GM13977 (cell line): ENCODE results near the gene NHSL2.

Experiments used
- DNase-seq: peaks from one replicate; pipeline ENCODE4 v3.0.0; 2012; ENCODE audit warnings: low spot score
- CTCF ChIP-seq: IDR thresholded peaks from 2 replicates; pipeline ENCODE4 v1.5.1; 2012; ENCODE audit warnings: mild to moderate bottlenecking, control low read depth; ENCODE audit not compliant: insufficient read depth; ENCODE audit errors: extremely low read depth, missing control alignments
- in situ Hi-C: fragments of 300-500 bp; cut with MboI; formaldehyde crosslinking; loops from one replicate; pipeline ENCODE4 v1.12.0; 2022; ENCODE audit warnings: low sequenced_read_pairs, low pct_unique_long_range_greater_than_20kb, mixed read lengths, inconsistent platforms; ENCODE audit not compliant: unreplicated experiment

NHSL2 gene

GRCh38 chrX:72141372-72142004, 230.8 kb downstream of the NHSL2 start:
- no peak for TF ChIP-seq CTCF
- DNase-seq: no peak
- in situ Hi-C loops: no loop called here

- no peak for TF ChIP-seq CTCF
- in situ Hi-C loops: no loop called here
- no peak for DNase-seq
These were observed 231.6 kb downstream of the NHSL2 start for GRCh38 chrX:72142094-72142793.

- DNase-seq: no peak
- no peak for TF ChIP-seq CTCF
- in situ Hi-C loops: no loop called here
These were observed 232.4 kb downstream of the NHSL2 start for GRCh38 chrX:72142794-72143608.

DNA sequence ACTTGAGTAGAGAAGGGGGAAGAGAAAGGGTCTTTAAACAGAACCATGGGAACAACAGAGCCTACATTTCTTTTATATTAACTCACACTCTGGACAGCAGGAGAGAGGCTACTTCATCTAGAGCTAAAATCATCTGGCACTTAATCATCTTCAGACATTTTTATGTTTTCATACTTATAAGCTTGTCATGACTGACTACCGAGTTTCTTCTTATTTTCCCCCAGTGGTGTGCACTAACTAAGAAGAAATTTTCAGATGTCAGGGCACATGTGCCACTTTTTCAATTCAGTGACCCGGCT, 232.9 kb downstream of the NHSL2 start:
- no peak for DNase-seq
- in situ Hi-C loops: no loop called here
- no peak for TF ChIP-seq CTCF

DNA sequence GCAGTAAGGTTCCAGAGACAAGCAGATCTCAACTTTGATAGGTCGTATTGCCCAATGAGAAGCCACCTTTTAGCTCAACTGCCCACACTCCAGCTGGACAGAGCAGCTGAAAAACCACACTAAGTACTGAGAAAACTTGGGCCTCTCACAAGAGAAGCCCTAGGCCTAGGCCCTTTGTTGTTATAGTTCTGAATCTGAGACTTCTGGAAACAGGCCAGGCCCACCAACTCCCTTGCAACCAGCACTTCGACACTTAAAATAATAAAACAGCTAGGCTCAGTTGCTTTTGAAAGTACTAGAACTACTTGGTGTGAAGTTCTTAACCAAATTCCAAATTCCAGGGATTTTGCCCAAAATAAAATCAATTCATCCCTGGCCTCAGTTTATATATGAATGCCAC, 234.5 kb downstream of the NHSL2 start:
- DNase-seq: no peak
- in situ Hi-C loops: no loop called here
- TF ChIP-seq CTCF: no peak

GRCh38 chrX:72146527-72146926, 235.9 kb downstream of the NHSL2 start:
- in situ Hi-C loops: no loop called here
- no peak for TF ChIP-seq CTCF
- no peak for DNase-seq
